Measurements from ENCODE around the gene ZNF320. TPM values are rescaled to one million over a fixed set of nuclear protein-coding genes. Genes with fewer than 3 reads are reported as not detected.

ZNF320 gene
- total RNA-seq, 1 donor from 2014 or later: not detected

GRCh38 chr19:52898101-52898500 is 666 bp upstream of the ZNF320 start:
- peaks cover 5 to 10% of the 10 kb centered on the region in 2 donors for H3K4me1 ChIP-seq
- DNase-seq (ENCODE audit: low spot score in 2 of 2): no peak
- peak overlapping the region; percentile 77 to 93 for H3K4me3 ChIP-seq
- peaks cover 0 to 6% of the 10 kb centered on the region in 2 donors for H3K36me3 ChIP-seq
- H3K27ac ChIP-seq: peak overlapping the region; percentile 92 to 94
- no peaks in the 10 kb centered on the region for H3K9me3 ChIP-seq
- no peaks in the 10 kb centered on the region for H3K27me3 ChIP-seq
- intact Hi-C loops (cut with DNase I): loop anchor here (5.0 kb wide), 1 partner anchor 161 kb away; the partner anchor contains the start of gene ZNF611
- TF ChIP-seq CTCF (IDR thresholded peaks at IDR 0.05): no peak

GRCh38 chr19:52896431-52897137 is 851 bp downstream of the ZNF320 start:
- DNase-seq (ENCODE audit: low spot score in 2 of 2): no peak
- Histone ChIP-seq H3K27me3 (no peaks in the 10 kb centered on the region), H3K36me3 (peaks cover 0 to 6% of the 10 kb centered on the region in 2 donors), H3K4me1 (peaks cover 5 to 10% of the 10 kb centered on the region in 2 donors), H3K27ac (peak overlapping the region; percentile 92 to 94), H3K4me3 (peak overlapping the region; percentile 77 to 93), H3K9me3 (no peaks in the 10 kb centered on the region)
- TF ChIP-seq CTCF (IDR thresholded peaks at IDR 0.05): no peak
- intact Hi-C loops (cut with DNase I): loop anchor here (1.0 to 5.0 kb wide), 8 partner anchors 27 to 600 kb away; partner anchors contain the start of genes ZNF160, ZNF480, ZNF611 and ZNF816

GRCh38 chr19:52891336-52891735 is 6.1 kb downstream of the ZNF320 start:
- no peaks in the 10 kb centered on the region for H3K27me3 ChIP-seq
- H3K27ac ChIP-seq: no peak overlapping the region
- no peak for DNase-seq (ENCODE audit: low spot score in 2 of 2)
- intact Hi-C loops (cut with DNase I): no loop called here
- no peak for TF ChIP-seq CTCF (IDR thresholded peaks at IDR 0.05)
- no peak overlapping the region for H3K4me3 ChIP-seq
- peaks cover 23 to 37% of the 10 kb centered on the region in 2 donors for H3K36me3 ChIP-seq
- no peaks in the 10 kb centered on the region for H3K9me3 ChIP-seq
- H3K4me1 ChIP-seq: peaks cover 0 to 1% of the 10 kb centered on the region in 2 donors

- no peak for TF ChIP-seq CTCF (IDR thresholded peaks at IDR 0.05)
These were observed 7.5 kb downstream of the ZNF320 start for GRCh38 chr19:52889931-52890330.

GRCh38 chr19:52889076-52889475 is 8.4 kb downstream of the ZNF320 start:
- no peaks in the 10 kb centered on the region for H3K27me3 ChIP-seq
- H3K4me1 ChIP-seq: no peaks in the 10 kb centered on the region
- intact Hi-C loops (cut with DNase I): no loop called here
- peaks cover 0 to 7% of the 10 kb centered on the region in 2 donors for H3K9me3 ChIP-seq
- DNase-seq (ENCODE audit: low spot score in 2 of 2): no peak
- peaks cover 42 to 59% of the 10 kb centered on the region in 2 donors for H3K36me3 ChIP-seq
- no peak for TF ChIP-seq CTCF (IDR thresholded peaks at IDR 0.05)
- no peak overlapping the region for H3K27ac ChIP-seq
- no peak overlapping the region for H3K4me3 ChIP-seq

More at GRCh38 chr19:52889931-52890330, 7.5 kb downstream of the ZNF320 start:
- Histone ChIP-seq H3K4me1 (no peaks in the 10 kb centered on the region), H3K27me3 (no peaks in the 10 kb centered on the region), H3K36me3 (peaks cover 33 to 51% of the 10 kb centered on the region in 2 donors), H3K4me3 (no peak overlapping the region), H3K27ac (no peak overlapping the region), H3K9me3 (peaks cover 0 to 1% of the 10 kb centered on the region in 2 donors)
- DNase-seq (ENCODE audit: low spot score in 2 of 2): no peak
- intact Hi-C loops (cut with DNase I): no loop called here

All from ascending aorta (tissue), 2 donors.